Fibroblast of pulmonary artery (primary cell): ENCODE results near the gene ZDHHC17.
A peak's percentile ranks its signal among the peaks of the same experiment; 100 is the strongest.

ENCODE experiments used
- DNase-seq: peaks from one replicate; pipeline ENCODE4 v3.0.0-alpha.2; 2010; ENCODE audit warnings: low read depth
- H3K4me3 ChIP-seq: replicated peaks from 2 replicates; pipeline ENCODE4 v1.5.1; 2011; ENCODE audit warnings: low read depth, mild to moderate bottlenecking, control low read depth, low read length, moderate library complexity
- CTCF ChIP-seq: IDR thresholded peaks from 2 replicates; pipeline ENCODE4 v1.5.1; 2011; ENCODE audit warnings: mild to moderate bottlenecking, control low read depth, low read length, inconsistent platforms; ENCODE audit errors: missing control alignments

ZDHHC17 gene

GRCh38 chr12:76880519-76881023 is 116.7 kb downstream of the ZDHHC17 start:
- H3K4me3 ChIP-seq, result no peak overlapping the region
- no peak for DNase-seq
- TF ChIP-seq CTCF, result no peak

- no peak for DNase-seq
- TF ChIP-seq CTCF, result no peak
- no peak overlapping the region for H3K4me3 ChIP-seq
Measured at GRCh38 chr12:76881142-76881541, 117.2 kb downstream of the ZDHHC17 start.

GRCh38 chr12:76882367-76882766 is 118.5 kb downstream of the ZDHHC17 start:
- no peak for DNase-seq
- TF ChIP-seq CTCF, result no peak
- H3K4me3 ChIP-seq, result no peak overlapping the region

- no peak overlapping the region for H3K4me3 ChIP-seq
- DNase-seq, result no peak
- TF ChIP-seq CTCF, result no peak
Measured at GRCh38 chr12:76883151-76883550, 119.2 kb downstream of the ZDHHC17 start.

GRCh38 chr12:76883811-76884210 is 119.9 kb downstream of the ZDHHC17 start:
- H3K4me3 ChIP-seq, result no peak overlapping the region
- DNase-seq, result peak; percentile 92
- no peak for TF ChIP-seq CTCF

GRCh38 chr12:76888775-76889174 is 124.9 kb downstream of the ZDHHC17 start:
- DNase-seq, result no peak
- H3K4me3 ChIP-seq, result no peak overlapping the region
- TF ChIP-seq CTCF, result no peak
